ENCODE measurements around the gene CFAP99. TPM values are rescaled to one million over a fixed set of nuclear protein-coding genes. Genes with fewer than 3 reads are reported as not detected.

Gene CFAP99
- not detected in 2 replicates for total RNA-seq

DNA sequence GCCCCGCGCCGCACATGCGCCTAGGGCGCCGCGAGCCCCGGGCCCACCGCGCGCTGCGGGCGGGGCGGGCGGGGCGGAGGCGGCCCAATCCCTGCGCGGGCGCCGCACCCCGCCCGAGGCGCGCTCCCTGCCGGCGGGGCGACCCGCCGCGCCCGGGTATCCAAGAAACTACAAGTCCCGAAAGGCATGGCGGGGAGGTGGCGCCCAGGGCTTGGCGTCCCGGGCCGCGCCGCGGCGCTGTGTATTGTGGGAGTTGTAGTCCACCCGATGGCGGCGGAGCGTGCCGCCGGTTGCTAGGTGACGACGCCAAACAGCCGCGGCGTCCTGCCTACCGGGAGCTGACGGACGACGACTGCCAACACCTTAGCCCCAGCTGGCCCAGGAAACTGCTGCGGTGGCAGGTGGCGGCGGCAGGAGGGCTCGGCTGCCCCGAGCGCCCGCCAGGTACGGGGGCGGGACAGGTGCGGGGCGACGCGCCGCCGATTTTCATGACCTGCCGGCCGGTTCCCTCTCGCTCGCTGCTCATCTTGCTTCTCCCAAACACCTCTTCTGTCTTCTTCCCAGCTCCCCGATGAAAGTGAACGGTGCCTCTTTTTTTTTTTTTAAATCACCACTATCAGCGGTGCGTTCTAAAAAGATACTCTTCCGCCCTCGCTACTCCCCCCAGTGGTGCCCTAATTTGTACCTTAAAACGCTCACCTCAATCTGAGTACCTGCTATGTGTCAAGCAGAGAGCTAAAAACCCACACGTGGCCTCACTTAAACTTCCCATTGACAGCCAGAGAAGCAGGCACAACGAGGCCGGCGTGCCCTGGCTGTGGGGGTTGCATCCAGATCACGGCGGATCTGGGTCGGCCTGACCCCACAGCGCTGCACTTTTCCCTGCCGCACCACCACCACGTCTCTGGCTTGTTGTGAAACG is at the start of gene CFAP99:
TSS of gene CFAP99 (plus strand) at position 306 of the 922 bp plus-strand sequence.

DNA sequence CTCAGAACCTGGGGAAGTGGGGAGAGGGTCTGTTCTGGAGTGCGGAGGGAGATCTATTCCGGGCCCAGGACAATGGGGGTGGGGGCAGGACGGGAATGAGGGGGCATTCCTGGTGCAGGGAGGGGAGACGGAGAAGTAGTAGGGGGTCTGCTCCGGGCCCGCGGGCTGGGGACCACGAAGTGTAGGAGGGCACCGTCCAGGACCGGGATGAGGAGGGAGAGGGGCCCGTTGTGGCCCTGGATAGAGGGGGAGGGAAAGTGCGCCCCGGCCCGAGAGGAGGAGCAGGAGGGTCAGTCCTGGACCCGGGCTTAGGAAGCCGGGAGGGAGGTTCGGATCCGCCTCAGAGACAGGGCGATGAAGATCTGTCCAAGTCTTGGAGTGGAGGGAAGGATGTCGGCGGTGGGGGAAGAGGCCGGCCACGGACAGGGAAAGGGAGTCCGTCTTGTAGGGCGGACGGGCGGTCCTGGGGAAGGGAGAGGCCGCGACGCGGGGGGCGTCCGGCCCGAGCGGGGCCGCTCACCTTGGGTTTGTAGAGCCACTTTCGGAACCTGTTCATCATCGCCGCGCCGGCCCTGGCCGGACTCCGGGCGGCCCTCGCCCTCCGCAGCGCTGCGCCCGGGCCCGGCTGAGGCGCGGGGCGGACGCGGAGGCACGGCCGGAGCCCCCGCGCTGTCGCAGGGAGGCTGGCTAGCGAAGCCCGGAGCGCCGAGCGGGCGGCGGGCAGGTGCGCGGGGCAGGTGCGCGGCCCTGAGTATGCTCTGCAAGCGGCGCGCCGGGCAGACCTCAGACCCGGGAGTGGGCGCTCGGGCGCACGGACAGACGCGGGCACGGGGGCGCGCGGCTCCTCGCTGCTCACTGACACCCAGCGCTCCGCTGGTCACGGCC is 748 bp upstream of the CFAP99 start, which contains the start of gene ZFYVE28:
TSS of gene ZFYVE28 (minus strand) at position 881 of the 885 bp plus-strand sequence. CDS start at position 559, 322 bp downstream.

DNA sequence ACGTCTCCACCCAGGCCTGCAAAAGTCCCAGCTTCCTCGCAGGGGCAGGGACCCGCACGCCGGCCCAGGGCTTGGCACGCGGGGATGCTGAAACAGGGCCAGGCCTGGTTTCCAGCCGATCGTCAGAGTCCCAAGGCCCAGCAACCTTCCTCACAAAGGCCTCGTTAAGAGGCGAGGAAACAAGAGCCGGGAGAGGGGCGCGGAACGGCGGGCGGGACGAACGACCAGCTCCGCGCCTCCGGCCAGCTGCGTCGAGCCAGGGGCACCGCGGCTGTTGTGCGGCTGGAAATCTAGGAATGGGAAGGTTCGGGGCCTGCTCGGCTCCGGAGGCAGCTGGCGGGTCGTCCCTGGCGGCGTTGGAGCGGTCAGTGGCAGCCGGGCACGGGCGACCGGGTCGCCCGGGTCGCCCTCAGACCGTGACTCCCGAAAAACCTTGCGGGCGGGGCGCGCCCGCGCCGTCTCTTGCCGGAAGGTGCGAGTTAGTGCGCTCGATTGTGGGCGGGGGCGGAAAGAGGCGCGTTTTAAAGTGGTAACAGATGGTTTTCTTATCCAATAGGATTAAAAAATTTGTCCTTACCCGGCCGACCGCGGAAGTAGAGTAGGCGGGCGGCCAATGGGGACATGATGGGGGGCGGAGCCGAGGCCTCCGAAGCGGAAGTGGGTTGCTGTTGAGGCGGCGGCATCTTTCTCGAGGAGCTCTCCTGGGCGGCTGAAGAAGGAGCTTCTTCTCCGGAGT is 49.9 kb downstream of the CFAP99 start, which contains the start of gene RNF4:
TSS of gene RNF4 (plus strand) at position 651 of the 736 bp plus-strand sequence. CDS start 21,388 bp downstream, outside the sequence.

Other genes starting within 250 kb of the CFAP99 start
- 7.3 and 8.5 TPM in 2 replicates for gene HAUS3, start 176.8 kb upstream of the CFAP99 start, total RNA-seq
- 2.0 and 2.2 TPM in 2 replicates for gene POLN, start 176.8 kb upstream of the CFAP99 start, total RNA-seq
- 50.4 and 61.2 TPM in 2 replicates for gene MXD4, start 156.8 kb upstream of the CFAP99 start, total RNA-seq
- 2.4 and 3.7 TPM in 2 replicates for gene ZFYVE28, start 310 bp upstream of the CFAP99 start, total RNA-seq
- 45.2 and 50.0 TPM in 2 replicates for gene RNF4, start 50.2 kb downstream of the CFAP99 start, total RNA-seq
- gene FAM193A, start 117.7 kb downstream of the CFAP99 start, total RNA-seq, result 6.0 and 7.8 TPM in 2 replicates

Measured in dermis lymphatic vessel endothelial cell (primary cell).